Naive thymus-derived CD4-positive, alpha-beta T cell (primary cell): ENCODE results near the gene RBM23. TPM values are rescaled to one million over a fixed set of nuclear protein-coding genes. Genes with fewer than 3 reads are reported as not detected.
A peak's percentile ranks its signal among the peaks of the same experiment; 100 is the strongest.
"Not testable (repeated sequence)": the region's sequence is repeated elsewhere in the genome, so short reads cannot be mapped to it uniquely, and the experiment has no call there.

Experiments used
- ATAC-seq: fragments of 150-1000 bp; cut with Tn5 transposase; 2 replicates; pipeline ENCODE4 v1.10.0; 2021; ENCODE audit warnings: mild to moderate bottlenecking, moderate library complexity
- CTCF ChIA-PET: fragments of 350-600 bp; sonication (Branson Sonifier 250); formaldehyde crosslinking; loops from one replicate; lab custom pipeline; 2021; ENCODE audit warnings: antibody characterized with exemption; lab: Charles Lee
- POLR2A ChIA-PET: fragments of 350-600 bp; sonication (Branson Sonifier 250); formaldehyde crosslinking; loops from one replicate; lab custom pipeline; 2021; ENCODE audit warnings: antibody characterized with exemption, inconsistent platforms; lab: Charles Lee
- DNase-seq, 9 donors: peaks; one replicate each; pipeline versions ENCODE4 v3.0.0 to v3.0.0-alpha.2; 2020 to 2022; ENCODE audit warnings: mixed read lengths in 1 of 9
- H3K27ac ChIP-seq: one replicate; pipeline ENCODE4 v1.7.0; 2013; ENCODE audit warnings: mild to moderate bottlenecking, low read depth, low read length, moderate library complexity
- H3K27me3 ChIP-seq, 2 donors: one replicate each; pipeline ENCODE4 v1.7.0; 2013; ENCODE audit warnings: low read length in 2 of 2, mild to moderate bottlenecking in 2 of 2, moderate library complexity in 2 of 2; ENCODE audit not compliant: control insufficient read depth in 2 of 2, insufficient read depth in 2 of 2
- H3K36me3 ChIP-seq, 3 experiments: 1 replicate in 2 of 3; 2 replicates in 1 of 3; pipeline ENCODE4 v1.7.0; 2013; ENCODE audit warnings: low read length in 3 of 3, mild to moderate bottlenecking in 3 of 3, moderate library complexity in 1 of 3; ENCODE audit not compliant: insufficient read depth in 3 of 3, control insufficient read depth in 2 of 3
- H3K4me1 ChIP-seq, 2 donors: one replicate each; pipeline ENCODE4 v1.7.0; 2013; ENCODE audit warnings: low read length in 2 of 2, mild to moderate bottlenecking in 2 of 2, moderate library complexity in 1 of 2; ENCODE audit not compliant: control insufficient read depth in 2 of 2, insufficient read depth in 2 of 2
- H3K4me3 ChIP-seq: 2 replicates; pipeline ENCODE4 v1.7.0; 2013; ENCODE audit warnings: mild to moderate bottlenecking, low read length
- H3K9me3 ChIP-seq, 3 experiments: 1 replicate in 2 of 3; 2 replicates in 1 of 3; pipeline ENCODE4 v1.7.0; 2013; ENCODE audit warnings: low read length in 3 of 3; ENCODE audit not compliant: control insufficient read depth in 2 of 3
- H3K27ac Mint-ChIP-seq, 9 donors: one replicate each; pipeline ENCODE4 v1.8.0; 2020 to 2022; ENCODE audit warnings: mixed read lengths in 9 of 9, mild to moderate bottlenecking in 8 of 9, moderate library complexity in 5 of 9, inconsistent platforms in 2 of 9
- H3K27me3 Mint-ChIP-seq, 5 donors: one replicate each; pipeline ENCODE4 v1.8.0; 2021 to 2022; ENCODE audit warnings: mixed read lengths in 5 of 5, mild to moderate bottlenecking in 1 of 5
- H3K36me3 Mint-ChIP-seq, 5 donors: one replicate each; pipeline ENCODE4 v1.8.0; 2020 to 2022; ENCODE audit warnings: mixed read lengths in 5 of 5, mild to moderate bottlenecking in 3 of 5, inconsistent platforms in 1 of 5
- H3K4me1 Mint-ChIP-seq, 7 donors: one replicate each; pipeline ENCODE4 v1.8.0; 2020 to 2022; ENCODE audit warnings: mixed read lengths in 7 of 7, mild to moderate bottlenecking in 3 of 7, inconsistent platforms in 1 of 7
- H3K4me3 Mint-ChIP-seq, 10 donors: one replicate each; pipeline ENCODE4 v1.8.0; 2020 to 2022; ENCODE audit warnings: mild to moderate bottlenecking in 10 of 10, mixed read lengths in 10 of 10, moderate library complexity in 6 of 10, inconsistent platforms in 2 of 10
- H3K9me3 Mint-ChIP-seq, 11 donors: one replicate each; pipeline ENCODE4 v1.8.0; 2020 to 2022; ENCODE audit warnings: mixed read lengths in 11 of 11, mild to moderate bottlenecking in 4 of 11, inconsistent platforms in 1 of 11, moderate library complexity in 1 of 11
- intact Hi-C, 2 donors: fragments of 100-400 bp; cut with micrococcal nuclease; formaldehyde crosslinking; loops; one replicate each; pipeline ENCODE4 v1.15.1; 2023
- polyA plus RNA-seq, 2 donors: library from polyadenylated mRNA; unstranded; fragments of 300-500 nt; fragmentation: Illumina TruSeq; gene quantifications; one replicate each; pipeline ENCODE4 v1.2.3, GENCODE V29; 2021
- total RNA-seq, 6 experiments: library from RNA in 5 of 6; stranded (reverse) in 5 of 6; gene quantifications; 1 replicate in 5 of 6; 2 replicates in 1 of 6; pipeline ENCODE4 v1.2.3 and lab custom pipeline; 2021 to 2026

RBM23 gene
- total and polyA plus RNA-seq, 7 experiments from 2014 or later: 51.2 to 140 (median 95.3) TPM

DNA sequence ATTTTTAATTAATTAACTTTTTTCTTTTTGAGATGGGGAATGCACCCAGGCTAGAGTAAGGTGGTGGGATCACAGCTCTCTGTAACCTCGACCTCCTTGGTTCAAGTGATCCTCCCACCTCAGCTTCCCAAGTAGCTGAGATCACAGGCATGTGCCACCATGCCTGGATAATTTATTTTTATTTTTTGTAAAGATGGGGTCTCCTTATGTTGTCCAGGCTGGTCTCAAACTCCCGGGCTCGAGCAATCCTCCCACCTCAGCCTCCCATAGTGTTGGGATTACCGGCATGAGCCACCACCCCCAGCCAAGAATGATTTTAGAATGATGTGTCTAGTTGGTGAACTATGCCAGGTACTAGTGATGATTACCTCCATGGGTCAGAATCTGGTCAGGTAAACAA lies 54.0 kb downstream of the RBM23 start:
- Histone ChIP-seq H3K4me3 (no peak overlapping the region), H3K9me3 (no peaks in the 10 kb centered on the region), H3K27ac (no peak overlapping the region), H3K27me3 (no peaks in the 10 kb centered on the region), H3K4me1 (peaks cover 4 to 13% of the 10 kb centered on the region in 2 donors), H3K36me3 (no peaks in the 10 kb centered on the region)
- DNase-seq (no peak), ATAC-seq (no peak)
- Mint-ChIP-seq H3K27ac (peak overlapping the region in 2 of 9 donors; percentile 22 to 73), H3K36me3 (peaks cover 0 to 15% (median 0%) of the 10 kb centered on the region in 5 donors), H3K4me1 (peaks cover 2 to 26% (median 16%) of the 10 kb centered on the region in 7 donors), H3K27me3 (peaks cover 0 to 24% (median 0%) of the 10 kb centered on the region in 5 donors), H3K4me3 (no peak overlapping the region), H3K9me3 (peaks cover 0 to 6% (median 0%) of the 10 kb centered on the region in 11 donors)
- ChIA-PET CTCF (interaction anchor here (0.8 to 4.8 kb wide), 4 partner anchors 10 to 42 kb away, joined by 3 to 23 read pairs (median 6); no protein-coding TSS in a partner anchor), POLR2A (interaction anchor here (0.5 kb wide), 1 partner anchor 828 kb away, joined by 3 read pairs; no protein-coding TSS in a partner anchor)
- intact Hi-C loops: no loop called here

DNA sequence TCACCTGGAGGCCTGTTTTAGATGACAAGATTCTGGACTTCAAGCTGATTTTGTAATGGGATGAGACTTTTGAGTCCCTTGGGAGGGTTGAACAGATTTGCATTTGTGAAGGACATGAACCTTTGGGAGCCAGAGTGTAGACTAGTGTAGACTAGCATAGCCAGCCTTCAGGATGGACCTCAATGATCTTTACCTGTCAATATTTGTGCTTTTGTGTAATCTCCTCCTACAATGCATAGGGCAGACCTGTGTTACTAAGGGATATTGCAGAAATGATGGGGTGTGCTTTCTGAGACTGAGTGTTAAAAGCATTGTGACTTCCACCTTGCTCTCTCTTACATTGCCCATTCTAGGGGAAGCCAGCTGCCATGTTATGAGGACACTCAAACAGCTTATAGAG lies 57.3 kb downstream of the RBM23 start:
- Histone ChIP-seq H3K9me3 (no peaks in the 10 kb centered on the region), H3K4me3 (no peak overlapping the region), H3K4me1 (peaks cover 13 to 22% of the 10 kb centered on the region in 2 donors), H3K27me3 (no peaks in the 10 kb centered on the region), H3K36me3 (no peaks in the 10 kb centered on the region), H3K27ac (no peak overlapping the region)
- POLR2A ChIA-PET: interaction anchor here (2.1 kb wide), 1 partner anchor 9 kb away, joined by 8 read pairs; no protein-coding TSS in a partner anchor
- CTCF ChIA-PET: interaction anchor here (1.0 to 4.8 kb wide), 2 partner anchors 10 to 39 kb away, joined by 4 to 23 read pairs; no protein-coding TSS in a partner anchor
- Mint-ChIP-seq H3K4me1 (peaks cover 11 to 39% (median 29%) of the 10 kb centered on the region in 7 donors), H3K27me3 (peaks cover 0 to 42% (median 0%) of the 10 kb centered on the region in 5 donors), H3K27ac (no peak overlapping the region), H3K36me3 (peaks cover 0 to 17% (median 0%) of the 10 kb centered on the region in 5 donors), H3K4me3 (no peak overlapping the region), H3K9me3 (peaks cover 0 to 9% (median 0%) of the 10 kb centered on the region in 11 donors)
- ATAC-seq (no peak), DNase-seq (no peak)
- intact Hi-C loops: no loop called here

DNA sequence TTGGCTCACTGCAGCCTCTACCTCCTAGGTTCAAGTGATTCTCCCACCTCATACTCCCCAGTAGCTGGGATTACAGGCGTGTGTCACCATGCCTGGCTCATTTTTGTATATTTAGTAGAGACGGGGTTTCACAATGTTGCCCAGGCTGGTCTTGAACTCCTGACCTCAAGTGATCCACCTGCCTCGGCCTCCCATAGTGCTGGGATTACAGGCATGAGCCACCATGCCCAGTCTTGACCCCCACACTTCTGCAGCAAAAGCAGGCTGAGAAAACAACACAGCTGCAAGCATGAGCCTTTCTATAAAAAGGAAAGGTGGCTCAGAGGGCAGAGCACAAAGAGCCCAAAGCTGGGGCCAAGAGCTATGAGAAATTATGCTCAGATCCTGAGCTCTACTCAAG lies 58.6 kb downstream of the RBM23 start:
- POLR2A ChIA-PET: interaction anchor here (0.6 to 4.0 kb wide), 3 partner anchors 11 to 170 kb away, joined by 3 to 29 read pairs (median 4); partner anchors contain the start of gene LRP10
- H3K36me3 ChIP-seq, intact Hi-C loops, H3K27ac ChIP-seq, DNase-seq, H3K4me3 Mint-ChIP-seq, ATAC-seq, H3K27me3 ChIP-seq, H3K4me3 ChIP-seq, H3K9me3 ChIP-seq: not testable (repeated sequence)
- Mint-ChIP-seq H3K4me1 (peaks cover 11 to 35% (median 24%) of the 10 kb centered on the region in 7 donors), H3K36me3 (peaks cover 0 to 17% (median 0%) of the 10 kb centered on the region in 5 donors), H3K9me3 (peaks cover 0 to 10% (median 0%) of the 10 kb centered on the region in 11 donors), H3K27me3 (peaks cover 0 to 49% (median 3%) of the 10 kb centered on the region in 5 donors), H3K27ac (peak overlapping the region in 1 of 9 donors; percentile 21)
- H3K4me1 ChIP-seq: peaks cover 13 to 19% of the 10 kb centered on the region in 2 donors
- CTCF ChIA-PET: interaction anchor here (0.7 to 1.4 kb wide), 5 partner anchors 10 to 40 kb away, joined by 3 to 6 read pairs (median 4); no protein-coding TSS in a partner anchor

DNA sequence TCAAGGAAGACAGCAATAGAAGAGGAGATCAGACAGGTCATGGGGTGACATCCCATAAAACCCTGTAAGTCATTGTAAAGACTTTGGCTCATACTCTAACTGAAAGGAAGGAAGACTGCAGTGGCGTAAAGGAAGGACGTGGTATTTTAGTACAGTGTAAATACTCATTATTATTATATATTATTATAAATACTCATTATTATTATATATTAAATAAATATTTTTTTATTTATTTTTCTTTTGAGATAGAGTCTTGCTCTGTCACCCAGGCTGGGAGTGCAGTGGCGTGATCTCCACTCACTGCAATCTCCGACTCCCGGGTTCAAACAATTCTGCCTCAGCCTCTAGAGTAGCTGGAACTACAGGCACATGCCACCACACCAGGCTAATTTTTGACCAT lies 62.5 kb downstream of the RBM23 start:
- CTCF ChIA-PET: interaction anchor here (0.9 to 10.8 kb wide), 3 partner anchors 25 to 35 kb away, joined by 3 to 143 read pairs (median 6); no protein-coding TSS in a partner anchor
- no peak for ATAC-seq
- H3K9me3 Mint-ChIP-seq: peaks cover 0 to 5% (median 0%) of the 10 kb centered on the region in 11 donors

DNA sequence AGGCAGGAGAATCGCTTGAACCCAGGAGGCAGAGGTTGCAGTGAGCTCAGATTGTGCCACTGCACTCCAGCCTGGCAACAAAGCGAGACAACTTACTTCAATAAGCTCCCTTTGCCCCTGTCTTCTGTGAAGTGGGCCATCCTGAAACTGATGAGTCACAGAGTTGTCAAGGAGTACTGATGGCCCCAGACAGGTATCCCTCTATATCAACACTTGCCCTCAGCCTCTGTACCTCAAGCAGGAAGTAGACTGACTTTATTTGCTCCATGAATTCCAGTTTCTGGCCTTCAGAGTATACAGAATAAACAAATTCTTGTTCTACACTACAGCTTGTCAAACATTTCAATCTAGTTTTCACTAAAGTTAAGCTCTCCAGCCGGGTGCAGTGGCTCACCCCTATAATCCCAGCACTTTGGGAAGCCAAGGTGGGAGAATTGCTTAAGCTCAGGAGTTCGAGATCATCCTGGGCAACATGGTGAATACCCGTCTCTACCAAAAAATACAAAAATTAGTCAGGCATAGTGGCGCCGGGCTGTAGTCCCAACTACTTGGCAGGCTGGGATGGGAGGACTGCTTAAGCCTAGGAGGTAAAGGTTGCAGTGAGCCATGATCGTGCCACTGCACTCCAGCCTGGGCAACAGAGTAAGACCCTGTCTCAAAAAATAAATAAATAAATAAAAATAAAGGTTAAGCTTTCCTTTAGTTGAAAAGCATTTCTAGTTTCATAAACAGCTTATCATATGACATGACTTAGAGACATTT lies 63.8 kb downstream of the RBM23 start:
- H3K9me3 Mint-ChIP-seq: peaks cover 0 to 4% (median 0%) of the 10 kb centered on the region in 11 donors
- no peaks in the 10 kb centered on the region for H3K9me3 ChIP-seq
- H3K27me3 Mint-ChIP-seq: peaks cover 0 to 26% (median 0%) of the 10 kb centered on the region in 5 donors
- peaks cover 0 to 5% (median 0%) of the 10 kb centered on the region in 5 donors for H3K36me3 Mint-ChIP-seq
- no peaks in the 10 kb centered on the region for H3K36me3 ChIP-seq
- ChIA-PET CTCF (interaction anchor here (0.5 to 10.8 kb wide), 27 partner anchors 11 to 1213 kb away, joined by 3 to 143 read pairs (median 4); partner anchors contain the start of genes HAUS4, LRP10 and OR6J1), POLR2A (interaction anchor here (0.9 to 1.6 kb wide), 6 partner anchors 18 to 315 kb away, joined by 3 to 8 read pairs (median 4); no protein-coding TSS in a partner anchor)
- H3K4me1 Mint-ChIP-seq: peaks cover 8 to 40% (median 30%) of the 10 kb centered on the region in 7 donors
- peak overlapping the region in 3 of 10 donors; percentile 17 to 51 (median 17) for H3K4me3 Mint-ChIP-seq
- ATAC-seq: no peak
- peak overlapping the region in 1 of 9 donors; percentile 14 for H3K27ac Mint-ChIP-seq
- intact Hi-C loops: loop anchor here (5.0 to 10.0 kb wide), 3 partner anchors 268 to 990 kb away; partner anchors contain the start of gene DAD1 (in 1 of the 2)
- no peak for DNase-seq
- peaks cover 13 to 14% of the 10 kb centered on the region in 2 donors for H3K4me1 ChIP-seq
- no peak overlapping the region for H3K4me3 ChIP-seq
- no peak overlapping the region for H3K27ac ChIP-seq
- H3K27me3 ChIP-seq: no peaks in the 10 kb centered on the region

More for the DNA sequence above, 62.5 kb downstream of the RBM23 start:
- no peak for DNase-seq
- POLR2A ChIA-PET: interaction anchor here (4.0 kb wide), 1 partner anchor 15 kb away, joined by 29 read pairs; the partner anchor contains the start of gene LRP10
- H3K36me3 Mint-ChIP-seq: peaks cover 0 to 6% (median 0%) of the 10 kb centered on the region in 5 donors
- no peaks in the 10 kb centered on the region for H3K36me3 ChIP-seq
- H3K9me3 ChIP-seq: no peaks in the 10 kb centered on the region
- H3K27me3 Mint-ChIP-seq: peaks cover 0 to 38% (median 0%) of the 10 kb centered on the region in 5 donors
- H3K27ac Mint-ChIP-seq: peak overlapping the region in 1 of 9 donors; percentile 2
- peaks cover 8 to 36% (median 30%) of the 10 kb centered on the region in 7 donors for H3K4me1 Mint-ChIP-seq
- H3K27ac ChIP-seq: no peak overlapping the region
- H3K4me1 ChIP-seq: peaks cover 13 to 14% of the 10 kb centered on the region in 2 donors
- intact Hi-C loops: loop anchor here (10.0 kb wide), 2 partner anchors 942 to 992 kb away; no protein-coding TSS in a partner anchor
- no peak overlapping the region for H3K4me3 ChIP-seq
- H3K27me3 ChIP-seq: no peaks in the 10 kb centered on the region
- H3K4me3 Mint-ChIP-seq: peak overlapping the region in 3 of 10 donors; percentile 1 to 6 (median 1)

DNA sequence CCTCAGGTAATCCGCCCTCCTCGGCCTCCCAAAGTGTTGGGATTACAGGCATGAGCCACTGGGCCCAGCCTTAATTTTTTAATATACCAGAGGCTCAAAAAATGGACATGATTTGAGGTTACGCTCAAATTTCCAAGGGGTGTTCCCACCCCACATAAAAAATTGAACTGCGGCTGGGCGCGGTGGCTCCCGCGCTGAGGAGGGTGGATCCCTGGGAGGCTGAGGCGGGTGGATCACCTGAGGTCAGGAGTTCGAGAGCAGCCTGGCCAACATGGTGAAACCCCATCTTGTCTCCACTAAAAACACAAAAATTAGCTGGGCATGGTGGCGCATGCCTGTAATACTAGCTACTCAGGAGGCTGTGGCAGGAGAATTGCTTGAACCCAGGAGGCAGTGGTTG lies 64.7 kb downstream of the RBM23 start:
- POLR2A ChIA-PET: interaction anchor here (1.0 to 1.6 kb wide), 5 partner anchors 17 to 284 kb away, joined by 3 to 8 read pairs (median 4); no protein-coding TSS in a partner anchor
- not testable (repeated sequence) for H3K27ac Mint-ChIP-seq

More for the DNA sequence above, 64.7 kb downstream of the RBM23 start:
- not testable (repeated sequence) for H3K4me3 ChIP-seq, H3K27me3 ChIP-seq, H3K4me3 Mint-ChIP-seq, H3K36me3 Mint-ChIP-seq, H3K36me3 ChIP-seq, ATAC-seq, H3K9me3 ChIP-seq, DNase-seq, H3K27ac ChIP-seq, H3K9me3 Mint-ChIP-seq
- CTCF ChIA-PET: interaction anchor here (0.5 to 10.8 kb wide), 27 partner anchors 12 to 1212 kb away, joined by 3 to 143 read pairs (median 5); partner anchors contain the start of genes HAUS4, LRP10, MRPL52 and OR6J1
- intact Hi-C loops: loop anchor here (5.0 to 10.0 kb wide), 3 partner anchors 267 to 989 kb away; partner anchors contain the start of gene DAD1 (in 1 of the 2)
- peaks cover 8 to 39% (median 30%) of the 10 kb centered on the region in 7 donors for H3K4me1 Mint-ChIP-seq
- H3K27me3 Mint-ChIP-seq: peaks cover 0 to 22% (median 0%) of the 10 kb centered on the region in 5 donors
- H3K4me1 ChIP-seq: peaks cover 13 to 14% of the 10 kb centered on the region in 2 donors
